Islet of Langerhans (tissue), 1 donor: ENCODE results near the gene OR9A4.

Source experiments
- FAIRE-seq: peaks from one replicate; lab custom pipeline; 2011; peaks lifted over from hg19 to GRCh38; lab: Jason Lieb, UNC

OR9A4 gene

DNA sequence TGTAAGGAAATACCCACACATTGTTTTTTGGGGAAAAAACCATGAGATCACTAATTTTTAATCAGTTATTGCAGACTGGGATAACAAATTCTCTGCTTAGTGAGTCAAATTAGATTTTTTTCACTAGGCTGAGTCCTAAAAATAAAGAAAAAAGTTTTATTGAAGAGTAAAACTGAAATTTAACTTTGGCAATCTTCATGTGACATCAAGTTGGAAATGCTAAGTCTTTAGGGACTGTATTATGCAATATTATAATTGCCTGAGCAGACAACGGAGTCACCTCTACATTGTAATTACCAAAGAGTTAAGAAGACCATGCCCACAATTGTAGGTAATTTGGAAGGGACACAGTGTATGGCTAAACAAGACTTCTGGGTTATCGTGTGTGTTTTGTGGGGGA is 32.8 kb downstream of the OR9A4 start:
- no peak for FAIRE-seq

DNA sequence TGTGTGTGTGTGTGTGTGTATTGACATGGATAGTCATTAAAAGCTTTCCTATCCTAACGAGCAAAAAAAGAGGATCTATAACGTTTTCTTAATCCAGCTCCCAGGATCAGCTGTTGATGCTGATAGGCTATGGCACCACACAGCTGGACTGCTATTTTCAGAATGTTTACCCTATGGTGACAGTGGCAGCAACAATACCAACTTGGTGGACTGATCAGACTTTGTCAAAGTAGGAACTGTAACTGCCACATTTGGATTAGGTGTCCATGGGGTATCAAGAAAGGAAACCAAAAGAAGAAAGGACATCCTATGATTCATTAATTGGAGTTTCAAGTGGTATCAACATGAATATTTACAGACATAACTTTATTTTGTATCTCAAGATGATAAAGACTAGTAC is 33.3 kb downstream of the OR9A4 start:
- no peak for FAIRE-seq

DNA sequence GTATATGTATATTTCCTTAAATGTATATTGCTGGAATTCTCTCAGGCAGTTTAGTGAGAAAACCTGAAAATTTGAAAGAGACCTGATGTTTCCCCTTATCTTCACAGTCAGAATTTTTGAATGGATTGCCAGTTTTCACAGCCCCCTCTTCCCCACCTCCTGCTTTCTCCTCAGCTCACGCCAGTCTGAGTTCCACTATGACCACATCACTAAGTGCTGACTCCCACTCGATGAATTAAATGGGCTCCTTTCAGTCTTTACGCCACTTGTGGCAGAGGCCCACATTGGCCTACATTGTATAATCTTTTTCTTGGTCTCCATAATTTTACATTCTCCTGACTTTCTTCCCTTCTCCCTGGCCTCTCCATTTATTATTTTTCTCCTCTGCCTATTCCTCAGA is 33.7 kb downstream of the OR9A4 start:
- no peak for FAIRE-seq

DNA sequence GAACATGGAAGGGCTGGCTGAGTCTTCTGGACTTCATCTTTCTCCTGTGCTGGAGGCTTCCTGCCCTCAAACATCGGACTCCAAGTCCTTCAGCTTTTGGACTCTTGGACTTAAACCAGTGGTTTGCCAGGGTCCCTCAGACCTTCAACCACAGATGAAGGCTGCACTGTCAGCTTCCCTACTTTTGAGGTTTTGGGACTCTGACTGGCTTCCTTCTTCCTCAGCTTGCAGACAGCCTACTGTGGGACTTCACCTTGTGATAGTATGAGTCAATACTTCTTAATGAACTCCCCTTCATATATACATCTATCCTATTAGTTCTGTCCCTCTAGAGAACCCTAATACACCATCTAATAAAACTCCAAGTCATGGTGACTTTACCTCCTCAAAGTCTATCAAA is 34.6 kb downstream of the OR9A4 start:
- FAIRE-seq, result no peak

DNA sequence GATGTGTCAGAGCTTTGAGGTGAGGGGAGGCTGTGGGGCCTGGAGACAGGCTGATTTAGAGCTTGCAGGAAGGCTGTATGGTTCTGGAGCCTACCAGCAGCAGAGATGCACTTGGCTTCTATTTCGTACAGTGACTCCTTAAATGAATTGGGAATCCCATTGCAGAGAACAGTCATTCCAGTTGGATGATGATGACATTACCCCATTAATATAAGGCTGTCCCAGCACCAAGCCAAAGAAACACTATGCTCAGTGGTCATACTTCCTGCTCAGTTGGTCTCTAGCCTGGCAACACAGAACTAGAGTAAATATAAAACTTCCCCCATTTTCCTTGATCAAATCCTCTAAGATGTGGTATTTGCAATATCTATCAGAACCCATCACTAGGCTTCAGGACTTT is 36.3 kb downstream of the OR9A4 start:
- FAIRE-seq, result no peak

DNA sequence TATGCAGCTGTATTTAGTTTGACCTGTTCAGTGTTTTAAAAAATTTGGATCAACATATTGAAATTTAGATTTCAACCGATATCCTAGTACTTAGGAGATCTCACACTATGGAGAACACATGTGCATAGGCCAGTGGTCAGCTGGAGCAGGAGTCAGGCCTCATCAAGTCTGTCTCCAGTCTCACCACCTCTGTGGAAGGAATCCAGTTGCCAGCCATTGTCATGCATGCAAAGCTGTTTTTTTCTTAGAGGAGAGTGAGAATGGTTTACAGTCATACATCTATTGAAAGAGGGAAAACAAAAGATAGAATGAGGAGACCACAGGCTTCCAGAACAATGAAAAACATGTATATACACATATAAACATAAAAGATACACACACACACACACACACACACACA is 38.1 kb downstream of the OR9A4 start:
- FAIRE-seq, result no peak

DNA sequence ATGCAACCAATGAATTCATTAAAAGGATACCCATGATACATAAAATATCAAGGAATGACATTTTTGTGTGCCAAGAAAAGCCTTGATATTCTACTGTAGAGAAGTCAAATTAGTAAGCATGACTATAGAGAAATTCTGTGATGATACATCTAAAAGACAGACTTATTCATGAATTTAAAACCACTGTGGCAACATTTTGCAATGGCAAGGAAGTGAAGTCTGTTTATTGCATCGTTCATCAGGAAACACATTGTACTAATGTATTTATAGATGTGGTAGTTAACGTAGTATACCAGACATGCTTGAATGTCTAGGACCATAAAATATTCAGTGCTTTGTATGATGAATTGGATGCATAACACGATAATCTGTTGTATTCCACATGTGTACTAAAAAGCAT is 39.9 kb downstream of the OR9A4 start:
- no peak for FAIRE-seq

DNA sequence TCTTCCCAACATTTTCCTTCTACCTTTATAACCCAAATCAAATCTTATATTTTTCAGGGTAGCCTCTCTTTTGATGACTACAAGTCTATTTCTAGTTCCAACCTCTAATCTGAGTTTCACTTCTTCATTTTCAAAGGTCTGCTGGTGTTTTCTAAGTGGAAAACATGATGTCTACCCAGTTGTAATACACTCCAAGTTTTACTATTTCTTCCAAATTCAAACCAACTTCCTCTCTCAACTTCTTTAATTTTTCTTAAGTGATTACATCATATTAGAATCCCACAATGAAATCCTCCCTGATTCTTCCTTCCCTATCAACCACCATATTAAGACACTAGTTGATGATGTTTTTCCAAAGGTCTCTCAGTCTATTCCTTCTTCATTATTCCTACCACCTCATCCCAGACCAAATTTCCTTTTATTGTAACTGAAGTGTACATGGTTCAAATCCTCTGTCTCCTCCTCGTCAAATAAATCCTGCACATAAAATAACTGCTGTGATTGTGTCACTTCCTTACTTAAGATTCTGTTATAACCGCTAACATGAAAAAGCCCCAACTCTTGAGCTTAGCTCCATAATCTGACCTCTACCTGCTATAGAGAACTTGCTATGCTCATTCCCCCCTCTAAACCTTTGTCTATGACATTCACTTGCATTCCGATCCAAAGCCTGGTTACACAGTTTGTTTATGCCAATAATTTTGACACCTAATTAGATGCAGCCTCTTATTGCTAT is 44.7 kb downstream of the OR9A4 start:
- FAIRE-seq, result no peak
